ENCODE data around the gene DNAL1. TPM values are rescaled to one million over a fixed set of nuclear protein-coding genes. Genes with fewer than 3 reads are reported as not detected.

Gene DNAL1
- total RNA-seq, 5 donors from 2014 or later (not counting 1 experiment from before 2014, with no cell fraction given): 5.5 to 7.2 (median 6.2) TPM

GRCh38 chr14:73713206-73713802 lies 68.5 kb downstream of the DNAL1 start:
- H3K9me3 ChIP-seq: no peaks in the 10 kb centered on the region
- Mint-ChIP-seq H3K4me3 (peak overlapping the region; percentile 94 to 99 (median 99)), H3K9me3 (no peaks in the 10 kb centered on the region), H3K27ac (peak overlapping the region; percentile 85 to 92), H3K4me1 (peaks cover 24 to 38% (median 26%) of the 10 kb centered on the region in 3 donors), H3K27me3 (no peaks in the 10 kb centered on the region), H3K36me3 (peaks cover 10% of the 10 kb centered on the region)
- ChIA-PET POLR2A (interaction anchor here in 1 of 2 donors (0.9 kb wide), 1 partner anchor 237 kb away, joined by 4 read pairs; the partner anchor contains the start of genes COQ6 and FAM161B), CTCF (interaction anchor here (0.6 to 2.3 kb wide), 8 partner anchors 10 to 330 kb away, joined by 3 to 7 read pairs (median 4); no protein-coding TSS in a partner anchor)
- H3K4me1 ChIP-seq (ENCODE audit: control insufficient read depth in 1 of 2, extremely low read depth in 1 of 2, insufficient read depth in 2 of 2, low read length in 2 of 2): peaks cover 12 to 30% of the 10 kb centered on the region in 2 experiments
- ATAC-seq (replicated peaks in 1 of 4): no peak
- peak overlapping the region; percentile 57 to 71 for H3K4me3 ChIP-seq (ENCODE audit: control insufficient read depth in 1 of 2, extremely low read depth in 1 of 2, low read length in 1 of 2)
- WGBS (ENCODE audit: insufficient coverage): 5% methylated on average over 19 of the region's 21 CpGs
- peaks cover 0 to 22% of the 10 kb centered on the region in 2 donors for H3K36me3 ChIP-seq (ENCODE audit: control insufficient read depth in 2 of 2, extremely low read depth in 1 of 2, insufficient read depth in 1 of 2, low read length in 1 of 2)
- peak in 3 of 35 experiments; percentile 15 to 54 (median 38) for DNase-seq
- peak overlapping the region; percentile 65 for H3K27ac ChIP-seq (ENCODE audit: low read length)
- H3K27me3 ChIP-seq (replicated peaks in 1 of 2; ENCODE audit: control insufficient read depth in 2 of 2, extremely low read depth in 1 of 2, insufficient read depth in 2 of 2, low read length in 1 of 2): peaks cover 0 to 2% of the 10 kb centered on the region in 2 experiments

DNA sequence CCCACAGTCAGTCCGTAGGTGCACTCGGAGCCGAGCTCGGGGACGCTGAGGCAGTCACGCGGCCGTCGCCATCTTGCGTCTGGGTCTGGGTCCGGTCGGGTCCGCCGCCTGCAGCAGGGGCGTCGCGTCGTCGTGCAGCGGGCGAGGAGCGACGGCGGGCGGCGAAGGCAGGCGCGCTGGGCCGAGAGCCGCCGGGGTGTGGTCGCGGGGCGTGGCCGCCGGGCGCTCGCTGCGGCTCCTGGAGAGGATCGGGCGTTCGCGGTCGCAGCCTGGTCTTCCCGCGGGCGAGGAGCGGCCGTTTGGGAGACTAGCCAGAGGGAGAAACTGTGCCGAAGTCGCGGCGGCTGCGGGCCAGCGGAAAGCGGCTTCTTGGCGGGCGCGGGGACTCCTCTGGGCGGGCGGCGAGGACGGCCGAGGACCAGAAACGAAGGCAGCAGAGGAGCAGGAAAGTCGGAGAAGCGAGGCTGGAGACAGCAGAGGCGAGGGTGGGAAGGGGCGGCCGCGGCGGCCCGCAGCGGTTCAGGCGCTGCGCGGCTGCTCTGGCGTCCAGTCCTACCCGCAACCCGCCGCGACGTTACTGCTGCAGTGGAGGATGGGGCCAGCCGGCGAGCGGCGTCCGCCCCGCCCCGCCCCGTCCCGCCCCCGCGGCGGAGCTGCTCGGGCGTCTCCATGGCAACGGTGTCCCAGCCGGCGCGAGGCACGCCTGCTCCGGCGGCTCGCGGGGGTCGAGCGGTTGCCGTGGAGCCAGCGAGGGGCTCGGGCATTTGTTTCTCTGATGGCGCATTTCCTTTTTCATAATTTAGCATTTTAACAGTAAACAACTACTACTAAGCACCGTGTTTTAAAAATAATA lies 69.2 kb downstream of the DNAL1 start, which contains the start of gene PNMA1:
PNMA1 (minus strand) TSS at position 582 of the 853 bp plus-strand sequence. CDS start 745 bp downstream, outside the sequence.
- Mint-ChIP-seq H3K27ac (peak within 1 kb of the TSS; percentile 85 to 92), H3K27me3 (no peaks in the 10 kb centered on the region), H3K36me3 (peaks cover 11% of the 10 kb centered on the region), H3K4me3 (peak within 1 kb of the TSS; percentile 94 to 99 (median 99)), H3K4me1 (peaks cover 24 to 31% (median 26%) of the 10 kb centered on the region in 3 donors), H3K9me3 (no peaks in the 10 kb centered on the region)
- Histone ChIP-seq H3K27me3 (replicated peaks in 1 of 2; ENCODE audit: control insufficient read depth in 2 of 2, extremely low read depth in 1 of 2, insufficient read depth in 2 of 2, low read length in 1 of 2) (peaks cover 0 to 2% of the 10 kb centered on the region in 2 experiments), H3K4me1 (ENCODE audit: control insufficient read depth in 1 of 2, extremely low read depth in 1 of 2, insufficient read depth in 2 of 2, low read length in 2 of 2) (peaks cover 12 to 30% of the 10 kb centered on the region in 2 experiments), H3K36me3 (ENCODE audit: control insufficient read depth in 2 of 2, extremely low read depth in 1 of 2, insufficient read depth in 1 of 2, low read length in 1 of 2) (peaks cover 3 to 27% of the 10 kb centered on the region in 2 donors), H3K4me3 (ENCODE audit: control insufficient read depth in 1 of 2, extremely low read depth in 1 of 2, low read length in 1 of 2) (peak within 1 kb of the TSS; percentile 57 to 71), H3K27ac (ENCODE audit: low read length) (peak within 1 kb of the TSS; percentile 68), H3K9me3 (no peaks in the 10 kb centered on the region)
- ATAC-seq (replicated peaks in 1 of 4) (peak; percentile 78 to 83 (median 80)), DNase-seq (peak; percentile 65 to 93 (median 77))
- POLR2A ChIA-PET: interaction anchor here in 1 of 2 donors (0.6 to 0.9 kb wide), 4 partner anchors 36 to 1209 kb away, joined by 3 to 5 read pairs (median 4); partner anchors contain the start of genes COQ6 and FAM161B
- CTCF ChIA-PET: interaction anchor here (0.5 to 2.3 kb wide), 8 partner anchors 9 to 329 kb away, joined by 3 to 6 read pairs (median 3); no protein-coding TSS in a partner anchor
- under 1% methylated on average over 101 of the region's 113 CpGs for WGBS (ENCODE audit: insufficient coverage)

GRCh38 chr14:73714656-73715081 lies 69.9 kb downstream of the DNAL1 start:
- CTCF ChIA-PET: interaction anchor here (0.6 to 1.2 kb wide), 4 partner anchors 39 to 73 kb away, joined by 3 read pairs; no protein-coding TSS in a partner anchor
- Mint-ChIP-seq H3K4me3 (peak overlapping the region; percentile 72 to 99 (median 81)), H3K4me1 (peaks cover 24 to 29% (median 26%) of the 10 kb centered on the region in 3 donors), H3K9me3 (no peaks in the 10 kb centered on the region), H3K27me3 (no peaks in the 10 kb centered on the region), H3K36me3 (peaks cover 16% of the 10 kb centered on the region), H3K27ac (peak overlapping the region; percentile 81 to 82)
- POLR2A ChIA-PET: interaction anchor here in 1 of 2 donors (0.6 to 0.7 kb wide), 3 partner anchors 36 to 1209 kb away, joined by 3 to 5 read pairs (median 4); a partner anchor contains a TSS
- H3K9me3 ChIP-seq: no peaks in the 10 kb centered on the region
- no peak overlapping the region for H3K4me3 ChIP-seq (ENCODE audit: control insufficient read depth in 1 of 2, extremely low read depth in 1 of 2, low read length in 1 of 2)
- H3K27ac ChIP-seq (ENCODE audit: low read length): peak overlapping the region; percentile 68
- no CpG with 5 or more reads among the region's 7 CpGs for whole genome bisulfite sequencing (ENCODE audit: insufficient coverage)
- peaks cover 12 to 30% of the 10 kb centered on the region in 2 experiments for H3K4me1 ChIP-seq (ENCODE audit: control insufficient read depth in 1 of 2, extremely low read depth in 1 of 2, insufficient read depth in 2 of 2, low read length in 2 of 2)
- peaks cover 0 to 2% of the 10 kb centered on the region in 2 experiments for H3K27me3 ChIP-seq (replicated peaks in 1 of 2; ENCODE audit: control insufficient read depth in 2 of 2, extremely low read depth in 1 of 2, insufficient read depth in 2 of 2, low read length in 1 of 2)
- ATAC-seq (replicated peaks in 1 of 4): peak in 1 of 4 experiments; percentile 5
- no peak for DNase-seq
- H3K36me3 ChIP-seq (ENCODE audit: control insufficient read depth in 2 of 2, extremely low read depth in 1 of 2, insufficient read depth in 1 of 2, low read length in 1 of 2): peaks cover 6 to 33% of the 10 kb centered on the region in 2 donors

GRCh38 chr14:73715707-73716106 lies 70.9 kb downstream of the DNAL1 start:
- no peak for ATAC-seq (replicated peaks in 1 of 4)
- H3K4me1 ChIP-seq (ENCODE audit: control insufficient read depth in 1 of 2, extremely low read depth in 1 of 2, insufficient read depth in 2 of 2, low read length in 2 of 2): peaks cover 12 to 28% of the 10 kb centered on the region in 2 experiments
- WGBS (ENCODE audit: insufficient coverage): 97% methylated on average over 4 of the region's 4 CpGs
- CTCF ChIA-PET: interaction anchor here in 1 of 2 donors (0.6 kb wide), 2 partner anchors 48 to 123 kb away, joined by 3 to 9 read pairs; no protein-coding TSS in a partner anchor
- no peak overlapping the region for H3K27ac ChIP-seq (ENCODE audit: low read length)
- Mint-ChIP-seq H3K4me1 (peaks cover 16 to 22% (median 17%) of the 10 kb centered on the region in 3 donors), H3K36me3 (peaks cover 14% of the 10 kb centered on the region), H3K27ac (peak overlapping the region; percentile 8 to 34), H3K4me3 (no peak overlapping the region), H3K27me3 (no peaks in the 10 kb centered on the region), H3K9me3 (no peaks in the 10 kb centered on the region)
- H3K4me3 ChIP-seq (ENCODE audit: control insufficient read depth in 1 of 2, extremely low read depth in 1 of 2, low read length in 1 of 2): no peak overlapping the region
- POLR2A ChIA-PET: interaction anchor here (0.5 to 0.6 kb wide), 3 partner anchors 72 to 276 kb away, joined by 3 to 6 read pairs (median 6); no protein-coding TSS in a partner anchor
- DNase-seq: peak in 1 of 35 experiments; percentile 9
- peaks cover 0 to 2% of the 10 kb centered on the region in 2 experiments for H3K27me3 ChIP-seq (replicated peaks in 1 of 2; ENCODE audit: control insufficient read depth in 2 of 2, extremely low read depth in 1 of 2, insufficient read depth in 2 of 2, low read length in 1 of 2)
- H3K36me3 ChIP-seq (ENCODE audit: control insufficient read depth in 2 of 2, extremely low read depth in 1 of 2, insufficient read depth in 1 of 2, low read length in 1 of 2): peaks cover 10 to 43% of the 10 kb centered on the region in 2 donors
- H3K9me3 ChIP-seq: no peaks in the 10 kb centered on the region

DNA sequence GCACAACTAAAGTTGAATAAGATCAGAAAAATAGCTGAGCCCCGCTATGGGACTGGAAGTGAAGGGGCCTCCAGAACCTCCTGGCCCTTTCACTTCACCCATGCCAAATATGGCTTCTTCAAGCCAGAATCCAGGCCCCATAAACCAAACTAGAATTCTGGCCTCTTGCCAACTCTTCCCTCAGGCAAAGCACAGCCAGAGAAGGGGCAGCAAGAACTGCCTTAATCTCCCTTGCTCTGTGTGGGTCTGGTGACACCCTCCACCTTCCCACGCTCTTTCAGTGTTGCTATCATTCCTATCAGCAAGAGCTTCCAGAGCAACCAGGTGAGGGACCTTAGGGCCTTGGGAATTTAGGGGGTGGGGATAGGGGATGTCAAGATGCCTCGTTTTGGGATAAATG lies 72.5 kb downstream of the DNAL1 start:
- WGBS (ENCODE audit: insufficient coverage): no CpG with 5 or more reads among the region's 3 CpGs
- Histone ChIP-seq H3K9me3 (no peaks in the 10 kb centered on the region), H3K27ac (ENCODE audit: low read length) (no peak overlapping the region), H3K4me3 (ENCODE audit: control insufficient read depth in 1 of 2, extremely low read depth in 1 of 2, low read length in 1 of 2) (no peak overlapping the region), H3K27me3 (replicated peaks in 1 of 2; ENCODE audit: control insufficient read depth in 2 of 2, extremely low read depth in 1 of 2, insufficient read depth in 2 of 2, low read length in 1 of 2) (peaks cover 0 to 2% of the 10 kb centered on the region in 2 experiments), H3K36me3 (ENCODE audit: control insufficient read depth in 2 of 2, extremely low read depth in 1 of 2, insufficient read depth in 1 of 2, low read length in 1 of 2) (peaks cover 13 to 58% of the 10 kb centered on the region in 2 donors), H3K4me1 (ENCODE audit: control insufficient read depth in 1 of 2, extremely low read depth in 1 of 2, insufficient read depth in 2 of 2, low read length in 2 of 2) (peaks cover 5 to 18% of the 10 kb centered on the region in 2 experiments)
- POLR2A ChIA-PET: no interaction called here
- H3K4me3 Mint-ChIP-seq: no peak overlapping the region
- CTCF ChIA-PET: interaction anchor here (0.6 to 1.5 kb wide), 4 partner anchors 11 to 129 kb away, joined by 3 to 10 read pairs (median 4); no protein-coding TSS in a partner anchor
- ATAC-seq (replicated peaks in 1 of 4) (no peak), DNase-seq (peak in 1 of 35 experiments; percentile 9)
- H3K9me3 Mint-ChIP-seq: no peaks in the 10 kb centered on the region
- H3K36me3 Mint-ChIP-seq: peaks cover 23% of the 10 kb centered on the region
- H3K27ac Mint-ChIP-seq: no peak overlapping the region
- peaks cover 11 to 15% (median 12%) of the 10 kb centered on the region in 3 donors for H3K4me1 Mint-ChIP-seq
- H3K27me3 Mint-ChIP-seq: no peaks in the 10 kb centered on the region

Measured in T-cell (primary cell).